Activated naive CD4-positive, alpha-beta T cell treated with anti-CD3 and anti-CD28 coated beads, Interleukin-2, amount 50 U/mL, for 72 hours (primary cell): ENCODE results near the gene SEMA6B. TPM values are rescaled to one million over a fixed set of nuclear protein-coding genes. Genes with fewer than 3 reads are reported as not detected.
A peak's percentile ranks its signal among the peaks of the same experiment; 100 is the strongest.

Experiments
- ATAC-seq, 2 donors: fragments of 150-1000 bp; cut with Tn5 transposase; 2 replicates each; pipeline ENCODE4 v1.10.0; 2021; ENCODE audit warnings: mild to moderate bottlenecking in 2 of 2, moderate library complexity in 2 of 2
- DNase-seq, 2 donors: peaks; one replicate each; pipeline ENCODE4 v3.0.0; 2021 to 2022; ENCODE audit warnings: low spot score in 2 of 2
- H3K27ac Mint-ChIP-seq, 2 donors: one replicate each; pipeline ENCODE4 v1.8.0; 2022; ENCODE audit warnings: mild to moderate bottlenecking in 2 of 2, mixed read lengths in 2 of 2
- H3K36me3 Mint-ChIP-seq, 2 donors: one replicate each; pipeline ENCODE4 v1.8.0; 2022; ENCODE audit warnings: mixed read lengths in 2 of 2
- H3K9me3 Mint-ChIP-seq, 2 donors: one replicate each; pipeline ENCODE4 v1.8.0; 2022; ENCODE audit warnings: mixed read lengths in 2 of 2
- total RNA-seq, 2 donors: library from RNA; stranded (reverse); gene quantifications; one replicate each; pipeline ENCODE4 v1.2.3, GENCODE V29; 2022

The SEMA6B gene
- total RNA-seq, 2 donors from 2014 or later = not detected

- DNase-seq = no peak
- no peak overlapping the region for H3K27ac Mint-ChIP-seq
- no peak for ATAC-seq
- H3K9me3 Mint-ChIP-seq = no peaks in the 10 kb centered on the region
- no peaks in the 10 kb centered on the region for H3K36me3 Mint-ChIP-seq
Measured at GRCh38 chr19:4500841-4501591, 58.5 kb downstream of the SEMA6B start.

DNA sequence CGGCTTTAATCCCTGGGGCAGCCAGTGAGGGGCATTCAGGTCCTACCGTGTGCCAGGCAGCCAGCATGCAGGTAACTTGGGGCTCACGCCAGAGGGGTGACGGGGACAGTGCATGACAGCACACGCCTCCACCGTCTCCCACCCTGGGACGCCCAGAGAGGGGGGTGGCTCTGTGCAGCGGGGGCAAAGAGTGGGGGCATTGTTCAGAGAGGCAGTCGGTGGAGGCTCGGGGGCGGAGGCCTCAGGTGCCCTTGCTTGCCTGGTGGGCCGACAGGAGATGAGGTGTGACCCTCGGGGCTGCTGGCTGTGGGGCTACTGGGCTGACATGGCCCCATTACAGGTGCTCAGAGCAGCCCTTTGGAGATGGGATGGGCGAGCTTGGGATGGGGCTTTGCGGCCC, 59.6 kb downstream of the SEMA6B start:
- H3K36me3 Mint-ChIP-seq = no peaks in the 10 kb centered on the region
- DNase-seq = no peak
- no peak for ATAC-seq
- peak overlapping the region; percentile 44 to 61 for H3K27ac Mint-ChIP-seq
- no peaks in the 10 kb centered on the region for H3K9me3 Mint-ChIP-seq

- ATAC-seq = no peak
- no peaks in the 10 kb centered on the region for H3K36me3 Mint-ChIP-seq
- DNase-seq = no peak
- H3K27ac Mint-ChIP-seq = peak overlapping the region in 1 of 2 donors; percentile 61
- no peaks in the 10 kb centered on the region for H3K9me3 Mint-ChIP-seq
Measured at GRCh38 chr19:4499318-4499717, 60.2 kb downstream of the SEMA6B start.

GRCh38 chr19:4498694-4499093, 60.8 kb downstream of the SEMA6B start:
- no peak overlapping the region for H3K27ac Mint-ChIP-seq
- H3K36me3 Mint-ChIP-seq = no peaks in the 10 kb centered on the region
- no peaks in the 10 kb centered on the region for H3K9me3 Mint-ChIP-seq
- DNase-seq (no peak), ATAC-seq (no peak)

DNA sequence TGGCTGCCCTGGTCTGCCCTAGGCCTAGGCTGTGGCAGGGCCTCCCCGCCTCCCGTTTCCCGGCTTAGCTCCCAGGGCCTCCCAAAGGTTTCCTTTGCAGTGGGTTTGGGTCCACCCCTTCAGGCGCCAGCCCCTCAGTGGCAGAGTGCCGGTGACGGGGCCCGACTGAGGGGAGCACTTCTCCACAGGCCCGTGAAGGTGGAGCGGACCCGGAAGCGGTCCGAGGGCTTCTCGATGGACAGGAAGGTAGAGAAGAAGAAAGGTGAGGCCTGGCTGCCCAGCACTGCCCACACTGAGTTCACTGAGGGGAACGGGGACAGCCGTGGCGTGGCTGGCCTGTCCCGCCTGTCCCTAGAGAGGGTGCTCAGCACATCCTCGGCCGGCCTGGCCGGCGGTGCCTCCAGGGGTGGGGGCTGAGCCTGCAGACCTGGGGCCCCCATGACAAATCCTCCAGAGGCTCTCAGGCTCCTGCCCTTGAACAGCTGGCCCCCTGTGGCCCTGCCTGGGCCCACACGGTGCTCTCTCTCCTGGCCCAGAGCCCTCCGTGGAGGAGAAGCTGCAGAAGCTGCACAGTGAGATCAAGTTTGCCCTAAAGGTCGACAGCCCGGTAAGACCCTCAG, 61.6 kb downstream of the SEMA6B start:
- ATAC-seq (no peak), DNase-seq (no peak)
- no peaks in the 10 kb centered on the region for H3K9me3 Mint-ChIP-seq
- H3K36me3 Mint-ChIP-seq = no peaks in the 10 kb centered on the region
- H3K27ac Mint-ChIP-seq = no peak overlapping the region

- no peak for ATAC-seq
- Mint-ChIP-seq H3K27ac (no peak overlapping the region), H3K36me3 (no peaks in the 10 kb centered on the region), H3K9me3 (no peaks in the 10 kb centered on the region)
- DNase-seq = no peak
Measured at GRCh38 chr19:4496304-4496703, 63.2 kb downstream of the SEMA6B start.

GRCh38 chr19:4495471-4495870, 64.0 kb downstream of the SEMA6B start:
- ATAC-seq (peak in 1 of 2 donors; percentile 16), DNase-seq (no peak)
- Mint-ChIP-seq H3K9me3 (no peaks in the 10 kb centered on the region), H3K36me3 (no peaks in the 10 kb centered on the region), H3K27ac (peak overlapping the region in 1 of 2 donors; percentile 33)

- H3K36me3 Mint-ChIP-seq = no peaks in the 10 kb centered on the region
- DNase-seq = no peak
- H3K27ac Mint-ChIP-seq = peak overlapping the region in 1 of 2 donors; percentile 41
- no peaks in the 10 kb centered on the region for H3K9me3 Mint-ChIP-seq
- no peak for ATAC-seq
Measured at GRCh38 chr19:4494691-4495064, 64.8 kb downstream of the SEMA6B start.

- no peaks in the 10 kb centered on the region for H3K36me3 Mint-ChIP-seq
- H3K9me3 Mint-ChIP-seq = no peaks in the 10 kb centered on the region
- no peak overlapping the region for H3K27ac Mint-ChIP-seq
- ATAC-seq = no peak
- no peak for DNase-seq
Measured at GRCh38 chr19:4493929-4494690, 65.4 kb downstream of the SEMA6B start.

DNA sequence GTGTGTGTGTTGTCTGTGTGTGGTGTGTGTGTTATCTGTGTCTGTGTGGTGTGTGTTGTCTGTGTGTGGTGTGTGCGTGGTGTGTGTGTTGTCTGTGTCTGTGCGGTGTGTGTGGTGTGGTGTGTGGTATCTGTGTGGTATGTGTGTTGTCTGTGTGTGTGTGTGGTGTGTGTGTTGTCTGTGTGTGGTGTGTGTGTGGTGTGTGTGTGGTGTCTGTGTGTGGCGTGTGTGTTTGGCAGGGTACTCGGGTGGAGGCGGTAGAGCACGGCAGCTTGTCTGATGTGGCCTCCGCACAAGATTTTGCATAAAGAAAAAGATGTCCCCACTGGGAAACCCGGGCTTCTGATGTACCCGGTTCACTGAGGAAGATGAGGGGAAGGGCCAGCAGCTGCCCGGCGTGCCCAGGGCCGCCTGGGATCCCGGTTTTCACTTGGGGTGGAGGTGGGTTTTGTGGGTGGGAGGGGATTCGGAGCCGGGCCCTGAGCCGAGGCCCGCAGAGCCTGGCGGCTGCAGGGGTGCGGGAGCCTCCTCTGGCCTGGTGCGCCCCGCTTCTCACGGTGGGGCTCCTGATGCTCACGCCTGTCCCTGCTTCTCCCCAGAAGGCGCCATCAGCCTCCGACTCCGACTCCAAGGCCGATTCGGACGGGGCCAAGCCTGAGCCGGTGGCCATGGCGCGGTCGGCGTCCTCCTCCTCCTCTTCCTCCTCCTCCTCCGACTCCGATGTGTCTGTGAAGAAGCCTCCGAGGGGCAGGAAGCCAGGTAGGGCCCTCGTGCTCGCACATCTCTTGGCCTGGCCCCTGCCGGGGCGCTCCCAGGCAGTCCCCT, 66.2 kb downstream of the SEMA6B start:
- DNase-seq = no peak

More for the DNA sequence above, 66.2 kb downstream of the SEMA6B start:
- Mint-ChIP-seq H3K27ac (no peak overlapping the region), H3K9me3 (no peaks in the 10 kb centered on the region), H3K36me3 (no peaks in the 10 kb centered on the region)
- no peak for ATAC-seq

Other genes starting within 250 kb of the SEMA6B start
- 10 to 100 TPM; 17.4 to 22.3 TPM for gene STAP2, start 220.9 kb downstream of the SEMA6B start, total RNA-seq
- 10 to 100 TPM; 18.4 to 22.0 TPM for gene MPND, start 216.1 kb downstream of the SEMA6B start, total RNA-seq
- gene SH3GL1, start 159.1 kb downstream of the SEMA6B start, total RNA-seq = 10 to 100 TPM; 40.9 to 53.4 TPM
- gene CHAF1A, start 157.0 kb downstream of the SEMA6B start, total RNA-seq = 10 to 100 TPM; 67.1 to 93.6 TPM
- 10 to 100 TPM; 31.1 to 42.4 TPM for gene UBXN6, start 101.9 kb downstream of the SEMA6B start, total RNA-seq
- 10 to 100 TPM; 49.2 to 64.7 TPM for gene HDGFL2, start 87.4 kb downstream of the SEMA6B start, total RNA-seq
- under 1 TPM in 1 of 2 donors, not detected in 1; 0.08 TPM for gene PLIN4, start 41.2 kb downstream of the SEMA6B start, total RNA-seq
- gene PLIN5, start 24.5 kb downstream of the SEMA6B start, total RNA-seq = under 1 TPM in 1 of 2 donors, not detected in 1; 0.41 TPM
- gene LRG1, start 19.6 kb downstream of the SEMA6B start, total RNA-seq = 1 to 10 TPM in 1 of 2 donors, under 1 TPM in 1; 0.23 to 3.0 TPM
- gene TNFAIP8L1, start 79.8 kb upstream of the SEMA6B start, total RNA-seq = 10 to 100 TPM; 25.9 to 31.3 TPM
- gene MYDGF, start 110.7 kb upstream of the SEMA6B start, total RNA-seq = 10 to 100 TPM; 40.2 to 48.5 TPM
- 10 to 100 TPM; 55.2 to 59.0 TPM for gene DPP9, start 164.2 kb upstream of the SEMA6B start, total RNA-seq
- 10 to 100 TPM in 1 of 2 donors, 1 to 10 TPM in 1; 9.3 to 11.4 TPM for gene FEM1A, start 232.1 kb upstream of the SEMA6B start, total RNA-seq